NCI-H2196 (cell line): ENCODE data around the gene PLXND1.

ENCODE experiments used
- DNase-seq: peaks from one replicate; lab custom pipeline; 2025; ENCODE audit not compliant: unreplicated experiment; lab: John Stamatoyannopoulos, UW

The PLXND1 gene

GRCh38 chr3:129585949-129586657, 20.4 kb downstream of the PLXND1 start:
- no peak for DNase-seq

- DNase-seq, result no peak
These were observed 21.8 kb downstream of the PLXND1 start for GRCh38 chr3:129584631-129585030.

- DNase-seq, result no peak
These were observed 23.2 kb downstream of the PLXND1 start for GRCh38 chr3:129583289-129583688.

- DNase-seq, result no peak
These were observed 23.7 kb downstream of the PLXND1 start for GRCh38 chr3:129582799-129583198.

- no peak for DNase-seq
These were observed 24.9 kb downstream of the PLXND1 start for GRCh38 chr3:129581623-129582022.

- DNase-seq, result no peak
These were observed 26.5 kb downstream of the PLXND1 start for GRCh38 chr3:129579991-129580390.

- no peak for DNase-seq
These were observed 28.3 kb downstream of the PLXND1 start for GRCh38 chr3:129577925-129578786.

GRCh38 chr3:129577366-129577765, 29.1 kb downstream of the PLXND1 start:
- no peak for DNase-seq

GRCh38 chr3:129576514-129577352, 29.7 kb downstream of the PLXND1 start:
- DNase-seq, result peak; percentile 69

GRCh38 chr3:129575997-129576384, 30.5 kb downstream of the PLXND1 start:
- DNase-seq, result no peak

GRCh38 chr3:129575233-129575996, 31.1 kb downstream of the PLXND1 start:
- no peak for DNase-seq

GRCh38 chr3:129574206-129574605, 32.3 kb downstream of the PLXND1 start:
- no peak for DNase-seq

- no peak for DNase-seq
These were observed 33.0 kb downstream of the PLXND1 start for GRCh38 chr3:129573493-129573892.

GRCh38 chr3:129572603-129573002, 33.9 kb downstream of the PLXND1 start:
- DNase-seq, result no peak

GRCh38 chr3:129571605-129572547, 34.6 kb downstream of the PLXND1 start:
- no peak for DNase-seq

GRCh38 chr3:129569856-129570255, 36.6 kb downstream of the PLXND1 start:
- no peak for DNase-seq

GRCh38 chr3:129567939-129568338, 38.5 kb downstream of the PLXND1 start:
- DNase-seq, result no peak

GRCh38 chr3:129567176-129567705, 39.2 kb downstream of the PLXND1 start:
- DNase-seq, result no peak

GRCh38 chr3:129565902-129566301, 40.6 kb downstream of the PLXND1 start:
- no peak for DNase-seq
